OCI-LY7 (cell line): Measurements from ENCODE around the gene LZTS3.

Experiments used
- CTCF ChIP-seq: fragments of 200-600 bp; sonication (generic); conservative IDR thresholded peaks from 2 replicates; pipeline ENCODE4 v1.5.1; 2014; ENCODE audit warnings: mild to moderate bottlenecking, antibody characterized with exemption, low read length, moderate library complexity, mixed read lengths
- EZH2phosphoT487 ChIP-seq: fragments of 200-600 bp; sonication (generic); IDR thresholded peaks from 2 replicates; pipeline ENCODE4 v1.6.1; 2018; ENCODE audit warnings: low read depth, borderline replicate concordance, mild to moderate bottlenecking, mixed run types, antibody characterized with exemption, low read length, moderate library complexity, mixed read lengths

GRCh38 chr20:3157817-3158216, 15.5 kb downstream of the LZTS3 start:
- TF ChIP-seq CTCF (no peak), EZH2phosphoT487 (no peak)
